ENCODE measurements around the gene HECA.

- TF ChIP-seq, protein P1, sequence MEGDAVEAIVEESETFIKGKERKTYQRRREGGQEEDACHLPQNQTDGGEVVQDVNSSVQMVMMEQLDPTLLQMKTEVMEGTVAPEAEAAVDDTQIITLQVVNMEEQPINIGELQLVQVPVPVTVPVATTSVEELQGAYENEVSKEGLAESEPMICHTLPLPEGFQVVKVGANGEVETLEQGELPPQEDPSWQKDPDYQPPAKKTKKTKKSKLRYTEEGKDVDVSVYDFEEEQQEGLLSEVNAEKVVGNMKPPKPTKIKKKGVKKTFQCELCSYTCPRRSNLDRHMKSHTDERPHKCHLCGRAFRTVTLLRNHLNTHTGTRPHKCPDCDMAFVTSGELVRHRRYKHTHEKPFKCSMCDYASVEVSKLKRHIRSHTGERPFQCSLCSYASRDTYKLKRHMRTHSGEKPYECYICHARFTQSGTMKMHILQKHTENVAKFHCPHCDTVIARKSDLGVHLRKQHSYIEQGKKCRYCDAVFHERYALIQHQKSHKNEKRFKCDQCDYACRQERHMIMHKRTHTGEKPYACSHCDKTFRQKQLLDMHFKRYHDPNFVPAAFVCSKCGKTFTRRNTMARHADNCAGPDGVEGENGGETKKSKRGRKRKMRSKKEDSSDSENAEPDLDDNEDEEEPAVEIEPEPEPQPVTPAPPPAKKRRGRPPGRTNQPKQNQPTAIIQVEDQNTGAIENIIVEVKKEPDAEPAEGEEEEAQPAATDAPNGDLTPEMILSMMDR (IDR thresholded peaks at IDR 0.05; ENCODE audit: insufficient read depth, low read length, poor library complexity, severe bottlenecking), result no peak
- TF ChIP-seq EZH2phosphoT487 (conservative IDR thresholded peaks at IDR 0.05; ENCODE audit: low read length), result no peak
Measured at GRCh38 chr6:139198529-139199288, 63.8 kb downstream of the HECA start.
